K562 (cell line): ENCODE measurements around the gene CPNE6. TPM values are rescaled to one million over a fixed set of nuclear protein-coding genes. Genes with fewer than 3 reads are reported as not detected.

Experiments used
- ATAC-seq: fragments of 200-7000 bp; cut with Tn5 transposase; 3 replicates; pipeline ENCODE4 v1.9.1; 2020; ENCODE audit warnings: moderate library complexity
- BruUV-seq: library from RNA; stranded (reverse); fragments of 400-500 nt; replicated peaks from 2 replicates; lab custom pipeline; 2021; lab: Mats Ljungman, UMichigan
- CTCF ChIA-PET: fragments of 300-600 bp; formaldehyde crosslinking; extraction: SDS; loops from one replicate; lab custom pipeline; 2021; ENCODE audit warnings: low intra/inter-chr PET ratio; lab: Yijun Ruan, JAX
- POLR2A ChIA-PET: fragments of 300-600, 350-650 bp; sonication (Branson Sonifier 250); formaldehyde crosslinking; extraction: SDS; loops from one replicate; lab custom pipeline; 2021; ENCODE audit warnings: antibody characterized with exemption, inconsistent platforms; lab: Yijun Ruan, JAX
- DNase-seq, 4 experiments: peaks; one replicate each; pipeline versions ENCODE4 v3.0.0 to v3.0.0-alpha.2; 2011 to 2018; ENCODE audit warnings: low spot score in 3 of 4, mixed read lengths in 3 of 4; ENCODE audit errors: extremely low read depth in 1 of 4
- FAIRE-seq: peaks from 2 replicates; lab custom pipeline; 2011; peaks lifted over from hg19 to GRCh38; lab: Jason Lieb, UNC
- H2AFZ ChIP-seq: 2 replicates; pipeline ENCODE4 v1.6.0; 2011; ENCODE audit warnings: low read depth, low read length, control low read depth, inconsistent platforms
- H3K27ac ChIP-seq: fragments of 200-600 bp; 3 replicates; pipeline ENCODE4 v1.8.0; 2011; ENCODE audit warnings: low read depth, mild to moderate bottlenecking, control low read depth, inconsistent platforms, low read length, moderate library complexity, mixed read lengths; ENCODE audit errors: extremely low read depth
- H3K27me3 ChIP-seq, 2 experiments: fragments of 300-600 bp in 1 of 2; 2 replicates in 1 of 2; 3 replicates in 1 of 2; pipeline versions ENCODE4 v1.6.0 to v1.8.0; 2011; ENCODE audit warnings: inconsistent platforms in 2 of 2, low read length in 2 of 2, mild to moderate bottlenecking in 1 of 2, mixed read lengths in 1 of 2, moderate library complexity in 1 of 2; ENCODE audit not compliant: control insufficient read depth in 2 of 2, insufficient read depth in 2 of 2
- H3K36me3 ChIP-seq: fragments of 300-600 bp; 3 replicates; pipeline ENCODE4 v1.8.0; 2011; ENCODE audit warnings: mild to moderate bottlenecking, low read length, inconsistent platforms; ENCODE audit not compliant: control insufficient read depth, insufficient read depth
- H3K4me1 ChIP-seq, 2 experiments: fragments of 200-600 bp in 1 of 2; replicated peaks in 1 of 2; 2 replicates in 1 of 2; 3 replicates in 1 of 2; pipeline versions ENCODE4 v1.5.1 to v1.8.0; 2011; ENCODE audit warnings: inconsistent platforms in 2 of 2, low read length in 2 of 2, mild to moderate bottlenecking in 1 of 2, mixed read lengths in 1 of 2, moderate library complexity in 1 of 2; ENCODE audit not compliant: control insufficient read depth in 2 of 2, insufficient read depth in 2 of 2
- H3K4me2 ChIP-seq: 2 replicates; pipeline ENCODE4 v1.6.1; 2011; ENCODE audit warnings: low read length, control low read depth, inconsistent platforms, mixed read lengths; ENCODE audit not compliant: insufficient read depth
- H3K4me3 ChIP-seq: fragments of 200-600 bp; sonication (generic), shearing (Covaris generic); 2 replicates; pipeline ENCODE4 v1.5.1; 2016; ENCODE audit warnings: control low read depth, inconsistent platforms
- H3K79me2 ChIP-seq: fragments of 200-600 bp; 3 replicates; pipeline ENCODE4 v1.8.0; 2011; ENCODE audit warnings: low read length, inconsistent platforms; ENCODE audit not compliant: control insufficient read depth, insufficient read depth
- H3K9ac ChIP-seq, 2 experiments: 2 replicates each; pipeline versions ENCODE4 v1.6.0 to v1.6.1; 2011; ENCODE audit warnings: low read depth in 2 of 2, low read length in 2 of 2, control low read depth in 1 of 2, inconsistent platforms in 1 of 2, mild to moderate bottlenecking in 1 of 2, mixed read lengths in 1 of 2; ENCODE audit not compliant: insufficient read depth in 1 of 2
- H3K9me1 ChIP-seq: one replicate; pipeline ENCODE4 v1.6.0; 2011; ENCODE audit warnings: inconsistent platforms, mild to moderate bottlenecking, low read length, moderate library complexity; ENCODE audit not compliant: control insufficient read depth, insufficient read depth
- H3K9me3 ChIP-seq: replicated peaks from 2 replicates; pipeline ENCODE4 v1.5.1; 2011; ENCODE audit warnings: low read depth, low read length, inconsistent platforms; ENCODE audit not compliant: control insufficient read depth, insufficient read depth
- H4K20me1 ChIP-seq: replicated peaks from 2 replicates; pipeline ENCODE4 v1.6.1; 2011; ENCODE audit warnings: low read length, inconsistent platforms, mixed read lengths; ENCODE audit not compliant: control insufficient read depth, insufficient read depth
- ARID4B ChIP-seq: sonication (generic); formaldehyde crosslinking; IDR thresholded peaks from 2 replicates; pipeline ENCODE4 v1.8.0; 2022; ENCODE audit warnings: mild to moderate bottlenecking, missing genetic modification reagents
- E2F4 ChIP-seq: sonication (generic); formaldehyde crosslinking; IDR thresholded peaks from 2 replicates; pipeline ENCODE4 v1.8.0; 2022; ENCODE audit warnings: mild to moderate bottlenecking, low read depth, missing genetic modification reagents
- GABPA ChIP-seq: fragments of 200-800 bp; sonication (Bioruptor generic); conservative IDR thresholded peaks from 2 replicates; pipeline ENCODE4 v1.6.1; 2016; ENCODE audit warnings: low read depth, missing genetic modification characterization, missing compliant biosample characterization
- OTX1 ChIP-seq: fragments of 450-650 bp; formaldehyde crosslinking; IDR thresholded peaks from 2 replicates; pipeline ENCODE4 v1.4.0; 2022; ENCODE audit warnings: mild to moderate bottlenecking
- PRMT5 ChIP-seq: sonication (generic); formaldehyde crosslinking; IDR thresholded peaks from 2 replicates; pipeline ENCODE4 v1.5.0; 2020; ENCODE audit warnings: missing genetic modification reagents
- ZBTB7A ChIP-seq: IDR thresholded peaks from 2 replicates; pipeline ENCODE4 v1.6.1; 2011; ENCODE audit warnings: low read depth, mild to moderate bottlenecking, low read length, moderate library complexity, borderline replicate concordance; ENCODE audit not compliant: control insufficient read depth
- ZNF143 ChIP-seq: sonication (generic); formaldehyde crosslinking; IDR thresholded peaks from 2 replicates; pipeline ENCODE4 v1.9.0; 2022; ENCODE audit warnings: mild to moderate bottlenecking, missing genetic modification reagents
- ZNF561 ChIP-seq: fragments of 450-650 bp; formaldehyde crosslinking; conservative IDR thresholded peaks from 2 replicates; pipeline ENCODE4 v1.4.0; 2020; ENCODE audit warnings: mild to moderate bottlenecking, moderate library complexity
- WGBS: fragments of 100-300 bp; shearing (Covaris generic); methylation state at CpG from one replicate; pipeline ENCODE4 v1.1.6; 2016; ENCODE audit warnings: low coverage, mixed read lengths; ENCODE audit not compliant: insufficient coverage; ENCODE audit errors: missing lambda C conversion rate; 5-methylcytosine and 5-hydroxymethylcytosine counted together
- in situ Hi-C: fragments of 300-500 bp; cut with MboI; formaldehyde crosslinking; loops from 4 replicates; pipeline ENCODE4 v1.15.0; 2018; ENCODE audit warnings: inconsistent platforms, mixed read lengths
- intact Hi-C: fragments of 100-400 bp; cut with micrococcal nuclease; formaldehyde crosslinking; loops from 2 replicates; pipeline ENCODE4 v1.14.2; 2022
- polyA plus RNA-seq, 8 experiments: library from polyadenylated mRNA; depleted of rRNA in 4 of 8; stranded (reverse) in 5 of 8; unstranded in 3 of 8; fragments of >200 nt; fragmentation: Nextera tagmentation in 2 of 8; fragmentation: Illumina TruSeq in 1 of 8; extraction: Ambion mirVana in 2 of 8; extraction: Trizol in 1 of 8; gene quantifications; 2 replicates each; pipeline versions ENCODE4 v1.2.1 to v1.2.3, GENCODE V29; 2011 to 2014; ENCODE audit warnings: inconsistent platforms in 1 of 8, missing spikeins in 1 of 8
- total RNA-seq, 7 experiments: library from RNA; depleted of rRNA in 6 of 7; stranded (reverse); fragments of >200 nt in 6 of 7; fragmentation: Illumina TruSeq in 2 of 7; extraction: Trizol in 2 of 7; gene quantifications; 2 replicates each; pipeline versions ENCODE4 v1.2.1 to v1.2.3, GENCODE V29; 2011 to 2021; ENCODE audit warnings: low replicate concordance in 1 of 7

CPNE6 gene
- total and polyA plus RNA-seq, 9 of the 15 experiments (the other 6 are each of a cell fraction or from before 2014, with no cell fraction given): not detected

- no TSS peak for BruUV-seq
- H3K4me3 ChIP-seq: no peak overlapping the region
- ChIA-PET CTCF (no interaction called here), POLR2A (interaction anchor here (1.0 kb wide), 1 partner anchor 8 kb away, joined by 3 read pairs; the partner anchor contains the start of genes DCAF11 and NRL)
- no peaks in the 10 kb centered on the region for H4K20me1 ChIP-seq
- FAIRE-seq (no peak), DNase-seq (no peak), ATAC-seq (no peak; the same call in 2 of the 3 replicates)
- no peak overlapping the region for H2AFZ ChIP-seq
- WGBS: no CpG with 5 or more reads among the region's 4 CpGs
- H3K9me3 ChIP-seq: no peaks in the 10 kb centered on the region
- H3K27me3 ChIP-seq: no peaks in the 10 kb centered on the region
- H3K4me1 ChIP-seq: peaks cover 6 to 12% of the 10 kb centered on the region in 2 experiments; a peak in 4 of 5 replicates
- no peak overlapping the region for H3K9ac ChIP-seq
- TF ChIP-seq ZNF143: no peak
- TF ChIP-seq ZBTB7A: no peak
- no peak for TF ChIP-seq PRMT5 (CRISPR knock-in tag)
- no peak for TF ChIP-seq E2F4 (CRISPR knock-in tag)
- no peak for TF ChIP-seq GABPA (tag)
- no peak for TF ChIP-seq ARID4B
- no peak for TF ChIP-seq OTX1 (CRISPR knock-in tag)
- TF ChIP-seq ZNF561 (CRISPR knock-in tag): no peak
- H3K4me2 ChIP-seq: no peak overlapping the region
- intact Hi-C loops: no loop called here
- H3K36me3 ChIP-seq: peaks cover 51% of the 10 kb centered on the region; the same call in 2 of the 3 replicates
- no peaks in the 10 kb centered on the region for H3K9me1 ChIP-seq
- in situ Hi-C loops: no loop called here
- no peak overlapping the region for H3K27ac ChIP-seq
- no peaks in the 10 kb centered on the region for H3K79me2 ChIP-seq
Measured at GRCh38 chr14:24122416-24122815, 51.1 kb downstream of the CPNE6 start.
